GM18861 (cell line): ENCODE measurements around the gene ITGAE.

ENCODE experiments used
- ATAC-seq: cut with Tn5 transposase; IDR thresholded peaks from one replicate; pipeline ENCODE4 v1.9.1; 2021; ENCODE audit not compliant: unreplicated experiment

ITGAE gene

GRCh38 chr17:3672571-3672970 lies 128.4 kb downstream of the ITGAE start:
- ATAC-seq, result no peak

- no peak for ATAC-seq
These were observed 131.4 kb downstream of the ITGAE start for GRCh38 chr17:3669548-3669947.

DNA sequence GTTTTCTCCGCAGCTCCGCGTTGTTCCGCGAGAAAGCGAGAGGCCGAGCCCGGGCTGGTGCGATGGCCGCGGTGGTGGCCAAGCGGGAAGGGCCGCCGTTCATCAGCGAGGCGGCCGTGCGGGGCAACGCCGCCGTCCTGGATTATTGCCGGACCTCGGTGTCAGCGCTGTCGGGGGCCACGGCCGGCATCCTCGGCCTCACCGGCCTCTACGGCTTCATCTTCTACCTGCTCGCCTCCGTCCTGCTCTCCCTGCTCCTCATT lies 132.0 kb downstream of the ITGAE start:
- ATAC-seq, result no peak

DNA sequence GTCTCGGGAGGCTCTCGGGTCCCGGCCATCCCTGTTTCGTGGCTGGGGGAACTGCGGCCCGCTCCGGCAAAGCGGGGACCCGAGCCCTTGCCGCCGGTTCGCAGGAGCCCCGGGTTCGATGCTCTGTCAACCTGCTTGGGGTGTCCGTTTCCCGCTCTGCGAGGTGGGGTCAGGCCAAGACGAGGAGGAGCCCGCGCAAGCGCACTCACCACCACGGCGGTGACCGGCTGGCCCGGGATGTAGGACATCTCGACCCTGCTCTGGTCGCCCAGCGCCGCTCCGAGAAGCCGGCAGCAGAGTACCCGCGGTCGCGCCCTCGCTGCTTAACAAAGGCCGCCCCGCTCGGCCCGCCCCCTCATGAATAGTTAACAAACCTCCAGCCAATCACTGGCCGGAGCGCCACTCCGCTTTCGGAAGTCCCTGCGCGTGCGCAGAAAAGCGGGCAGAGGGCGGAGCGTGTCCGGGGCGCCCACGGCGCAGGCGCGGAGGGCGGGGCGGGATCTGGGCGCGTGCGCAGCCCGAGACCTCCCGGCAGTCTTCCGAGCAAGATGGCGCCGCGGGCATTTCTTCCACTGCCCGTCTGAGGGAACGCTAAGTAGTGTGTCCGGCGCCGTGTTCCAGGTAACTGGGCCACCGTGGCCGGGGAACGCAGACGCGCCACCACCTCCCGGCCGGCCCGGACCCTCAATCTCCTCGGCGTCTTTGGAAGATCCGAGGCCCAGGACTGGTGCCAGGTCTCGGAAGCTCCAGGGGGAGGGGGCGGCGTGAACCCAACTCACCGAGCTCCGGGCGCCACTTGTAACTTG lies 132.5 kb downstream of the ITGAE start, which contains the start of the genes EMC6 and TAX1BP3:
EMC6 (plus strand) TSS at position 534 of the 806 bp plus-strand sequence. CDS start 335 bp downstream, outside the sequence.
TAX1BP3 (minus strand) TSS at position 300 of the 806 bp plus-strand sequence; CDS start at position 248, 52 bp downstream.
- peak; percentile 84 for ATAC-seq

GRCh38 chr17:3667366-3668278 lies 133.4 kb downstream of the ITGAE start:
- no peak for ATAC-seq

DNA sequence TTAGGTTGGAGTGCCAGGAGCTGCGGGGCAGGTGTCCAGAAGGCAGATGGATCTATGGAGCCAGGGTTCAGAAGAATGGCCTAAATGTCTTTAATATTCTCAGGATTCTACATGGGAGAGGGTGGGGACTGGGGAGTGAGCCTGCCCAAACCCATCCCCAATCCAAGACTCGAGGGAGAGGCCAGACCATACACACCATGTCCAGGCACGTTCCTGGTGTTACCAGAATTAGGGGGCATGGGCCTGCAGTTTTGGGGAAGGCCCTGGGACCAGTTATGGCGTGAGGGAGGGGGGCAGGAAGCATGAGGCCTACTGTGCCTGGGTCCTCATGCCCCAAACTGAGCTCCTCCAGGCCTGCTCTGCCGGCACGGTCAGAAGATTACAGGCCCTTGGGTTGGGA lies 134.5 kb downstream of the ITGAE start:
- no peak for ATAC-seq

- ATAC-seq, result no peak
These were observed 135.2 kb downstream of the ITGAE start for GRCh38 chr17:3665834-3666233.
